ENCODE data around the gene OR10V1. TPM values are rescaled to one million over a fixed set of nuclear protein-coding genes. Genes with fewer than 3 reads are reported as not detected.
A peak's percentile ranks its signal among the peaks of the same experiment; 100 is the strongest.

The OR10V1 gene
- total RNA-seq, 1 experiment from 2014 or later: not detected

DNA sequence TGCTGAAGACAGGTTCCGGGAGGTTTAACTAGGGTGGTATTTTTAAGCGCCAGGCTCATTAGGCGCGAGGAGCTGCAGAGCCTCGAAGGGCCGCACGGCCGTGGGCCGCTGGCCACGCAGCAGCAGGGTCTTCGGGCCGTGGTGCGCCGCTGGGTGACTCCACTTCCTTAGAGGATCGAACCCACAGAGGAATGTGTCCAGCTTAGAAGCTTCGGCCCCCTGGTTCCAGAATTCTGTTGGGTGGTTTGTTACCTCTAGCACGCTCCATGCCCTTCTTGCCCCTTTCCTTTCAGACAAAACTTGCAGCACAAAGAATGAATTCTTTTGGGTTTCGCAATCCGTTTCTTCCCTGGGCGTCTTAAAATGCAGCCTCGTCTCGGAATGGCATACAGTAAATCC, 44.0 kb downstream of the OR10V1 start:
- Mint-ChIP-seq H3K27me3 (ENCODE audit: insufficient read depth, unreplicated experiment) (no peaks in the 10 kb centered on the region), H3K4me1 (ENCODE audit: insufficient read depth, unreplicated experiment) (peaks cover 26% of the 10 kb centered on the region), H3K36me3 (ENCODE audit: insufficient read depth, unreplicated experiment) (peaks cover 30% of the 10 kb centered on the region), H3K9me3 (ENCODE audit: unreplicated experiment) (no peaks in the 10 kb centered on the region), H3K27ac (ENCODE audit: low read depth, unreplicated experiment) (peak overlapping the region; percentile 98), H3K4me3 (ENCODE audit: unreplicated experiment) (peak overlapping the region; percentile 95)
- BruUV-seq (replicated peaks): TSS peak; percentile 83
- POLR2A ChIA-PET: interaction anchor here (0.8 to 6.6 kb wide), 25 partner anchors 8 to 1096 kb away, joined by 3 to 79 read pairs (median 5); partner anchors contain the start of genes MRPL16, OSBP and STX3
- DNase-seq (ENCODE audit: unreplicated experiment): peak; percentile 57
- TF ChIP-seq, protein P1, sequence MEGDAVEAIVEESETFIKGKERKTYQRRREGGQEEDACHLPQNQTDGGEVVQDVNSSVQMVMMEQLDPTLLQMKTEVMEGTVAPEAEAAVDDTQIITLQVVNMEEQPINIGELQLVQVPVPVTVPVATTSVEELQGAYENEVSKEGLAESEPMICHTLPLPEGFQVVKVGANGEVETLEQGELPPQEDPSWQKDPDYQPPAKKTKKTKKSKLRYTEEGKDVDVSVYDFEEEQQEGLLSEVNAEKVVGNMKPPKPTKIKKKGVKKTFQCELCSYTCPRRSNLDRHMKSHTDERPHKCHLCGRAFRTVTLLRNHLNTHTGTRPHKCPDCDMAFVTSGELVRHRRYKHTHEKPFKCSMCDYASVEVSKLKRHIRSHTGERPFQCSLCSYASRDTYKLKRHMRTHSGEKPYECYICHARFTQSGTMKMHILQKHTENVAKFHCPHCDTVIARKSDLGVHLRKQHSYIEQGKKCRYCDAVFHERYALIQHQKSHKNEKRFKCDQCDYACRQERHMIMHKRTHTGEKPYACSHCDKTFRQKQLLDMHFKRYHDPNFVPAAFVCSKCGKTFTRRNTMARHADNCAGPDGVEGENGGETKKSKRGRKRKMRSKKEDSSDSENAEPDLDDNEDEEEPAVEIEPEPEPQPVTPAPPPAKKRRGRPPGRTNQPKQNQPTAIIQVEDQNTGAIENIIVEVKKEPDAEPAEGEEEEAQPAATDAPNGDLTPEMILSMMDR (IDR thresholded peaks at IDR 0.05; ENCODE audit: unreplicated experiment): no peak
- CTCF ChIA-PET: interaction anchor here (0.5 to 2.6 kb wide), 10 partner anchors 8 to 582 kb away, joined by 3 to 16 read pairs (median 4); partner anchors contain the start of gene STX3
- intact Hi-C loops (cut with micrococcal nuclease): loop anchor here (1.0 to 2.0 kb wide), 5 partner anchors 53 to 133 kb away; partner anchors contain the start of gene STX3

DNA sequence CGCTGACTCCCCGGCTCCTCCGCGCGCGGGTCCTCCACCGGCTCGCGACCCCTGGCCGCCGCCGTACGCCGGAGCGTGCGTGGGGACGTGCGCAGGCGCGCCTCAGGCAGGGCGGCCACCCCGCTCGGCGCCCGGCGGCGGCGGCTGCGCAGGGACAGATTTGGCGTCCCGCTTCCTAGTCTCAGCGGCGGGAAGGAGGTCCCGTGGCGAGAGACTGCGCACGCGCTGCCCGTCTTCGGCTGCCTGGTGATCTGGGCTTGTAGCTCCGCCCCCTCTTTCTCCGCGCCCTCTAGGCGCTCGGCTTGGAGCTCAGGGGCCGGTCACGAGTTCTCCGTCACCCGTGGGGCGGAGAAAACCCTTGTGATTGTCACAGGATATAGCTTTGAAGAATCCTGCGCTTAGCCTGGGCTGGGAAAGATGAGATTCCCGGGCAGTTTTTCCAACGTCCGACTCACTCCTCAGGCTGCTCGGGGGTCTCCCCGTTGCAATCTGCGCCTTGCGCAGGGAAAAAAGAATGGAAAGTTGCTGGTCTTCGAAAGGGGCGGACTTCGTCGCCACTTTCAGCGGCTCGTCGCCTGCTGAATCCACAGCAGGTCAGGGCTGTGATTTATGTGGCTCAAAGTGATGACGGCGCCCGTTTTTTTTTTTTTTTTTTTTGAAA, 44.6 kb downstream of the OR10V1 start, which contains the start of gene PATL1:
TSS of gene PATL1 (minus strand) at position 88 of the 661 bp plus-strand sequence. CDS start 142 bp downstream, outside the sequence.
- TF ChIP-seq, protein P1 (IDR thresholded peaks at IDR 0.05; ENCODE audit: unreplicated experiment): no peak
- ChIA-PET POLR2A (interaction anchor here (0.6 to 6.6 kb wide), 32 partner anchors 8 to 1095 kb away, joined by 3 to 79 read pairs (median 4); partner anchors contain the start of genes MRPL16, OSBP and STX3), CTCF (interaction anchor here (0.5 to 2.6 kb wide), 12 partner anchors 8 to 1334 kb away, joined by 3 to 16 read pairs (median 4); partner anchors contain the start of gene STX3)
- intact Hi-C loops (cut with micrococcal nuclease): loop anchor here (1.0 to 2.0 kb wide), 5 partner anchors 52 to 134 kb away; partner anchors contain the start of gene STX3
- Mint-ChIP-seq H3K27ac (ENCODE audit: low read depth, unreplicated experiment) (peak within 1 kb of the TSS; percentile 98), H3K9me3 (ENCODE audit: unreplicated experiment) (no peaks in the 10 kb centered on the region), H3K27me3 (ENCODE audit: insufficient read depth, unreplicated experiment) (no peaks in the 10 kb centered on the region), H3K36me3 (ENCODE audit: insufficient read depth, unreplicated experiment) (peaks cover 35% of the 10 kb centered on the region), H3K4me1 (ENCODE audit: insufficient read depth, unreplicated experiment) (peaks cover 27% of the 10 kb centered on the region), H3K4me3 (ENCODE audit: unreplicated experiment) (peak within 1 kb of the TSS; percentile 95)
- peak; percentile 98 for DNase-seq (ENCODE audit: unreplicated experiment)
- no TSS peak for BruUV-seq (replicated peaks)

DNA sequence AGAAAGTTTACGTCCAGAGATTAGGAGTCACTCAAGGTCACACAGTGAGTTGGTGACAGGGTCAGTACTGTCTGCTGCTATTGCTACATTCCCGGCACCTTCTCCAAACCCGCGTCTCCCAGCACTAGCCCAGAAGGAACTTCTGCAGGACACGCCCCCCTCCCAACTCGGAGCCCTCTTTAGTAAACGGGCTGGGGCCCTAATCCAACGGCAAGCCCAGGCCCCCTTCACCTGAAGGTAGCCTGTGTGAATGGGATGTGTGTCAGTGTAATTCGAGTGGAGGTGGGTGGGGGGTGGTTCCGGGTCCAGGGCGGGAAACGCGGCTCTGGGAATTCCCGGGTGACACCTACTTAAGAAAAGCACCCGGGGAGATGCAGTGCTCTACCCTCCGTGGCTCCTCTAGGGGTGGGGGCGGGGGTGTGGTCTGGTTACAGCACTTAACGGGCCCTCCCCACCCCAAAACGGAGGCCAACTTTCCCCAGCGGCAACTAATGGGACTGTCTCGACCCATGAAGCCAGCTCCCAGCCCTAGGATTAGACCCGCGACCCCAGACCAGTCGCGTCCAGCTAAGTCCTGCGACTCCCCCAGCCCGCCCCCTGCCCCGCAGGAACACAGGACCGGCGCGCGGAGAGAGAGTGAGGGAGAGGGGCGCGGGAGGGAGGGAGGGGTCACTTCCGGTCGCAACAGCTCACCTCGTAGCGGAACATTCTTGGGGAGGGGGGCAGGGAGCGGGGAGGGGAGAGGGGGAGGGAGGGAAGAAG, 45.3 kb downstream of the OR10V1 start:
- H3K27me3 Mint-ChIP-seq (ENCODE audit: insufficient read depth, unreplicated experiment): no peaks in the 10 kb centered on the region
- H3K4me1 Mint-ChIP-seq (ENCODE audit: insufficient read depth, unreplicated experiment): peaks cover 27% of the 10 kb centered on the region
- CTCF ChIA-PET: interaction anchor here (0.6 to 2.6 kb wide), 9 partner anchors 9 to 133 kb away, joined by 3 to 16 read pairs (median 5); partner anchors contain the start of gene STX3
- peak overlapping the region; percentile 95 for H3K4me3 Mint-ChIP-seq (ENCODE audit: unreplicated experiment)
- BruUV-seq (replicated peaks): no TSS peak
- POLR2A ChIA-PET: interaction anchor here (0.6 to 6.6 kb wide), 29 partner anchors 9 to 1095 kb away, joined by 3 to 79 read pairs (median 4); partner anchors contain the start of genes MRPL16, OSBP and STX3
- DNase-seq (ENCODE audit: unreplicated experiment): peak; percentile 49
- peaks cover 38% of the 10 kb centered on the region for H3K36me3 Mint-ChIP-seq (ENCODE audit: insufficient read depth, unreplicated experiment)
- intact Hi-C loops (cut with micrococcal nuclease): loop anchor here (2.0 kb wide), 4 partner anchors 52 to 134 kb away; partner anchors contain the start of gene STX3
- H3K9me3 Mint-ChIP-seq (ENCODE audit: unreplicated experiment): no peaks in the 10 kb centered on the region
- TF ChIP-seq, protein P1 (IDR thresholded peaks at IDR 0.05; ENCODE audit: unreplicated experiment): no peak
- H3K27ac Mint-ChIP-seq (ENCODE audit: low read depth, unreplicated experiment): peak overlapping the region; percentile 98

All from MCF 10A (cell line).